A673 (cell line): ENCODE data around the gene TRPC6. TPM values are rescaled to one million over a fixed set of nuclear protein-coding genes. Genes with fewer than 3 reads are reported as not detected.

Source experiments
- BruUV-seq: library from RNA; stranded (reverse); fragments of 400-500 nt; replicated peaks from 2 replicates; lab custom pipeline; 2021; lab: Mats Ljungman, UMichigan
- CTCF ChIA-PET: fragments of 300-600 bp; sonication (Branson Sonifier 250); formaldehyde crosslinking; loops from one replicate; lab custom pipeline; 2022; ENCODE audit warnings: antibody characterized with exemption; lab: Charles Lee
- POLR2A ChIA-PET: fragments of 300-600 bp; sonication (Branson Sonifier 250); formaldehyde crosslinking; loops from one replicate; lab custom pipeline; 2022; ENCODE audit warnings: antibody characterized with exemption; ENCODE audit not compliant: low non-redundant PET; lab: Charles Lee
- DNase-seq: peaks from one replicate; pipeline ENCODE4 v3.0.0-alpha.2; 2015; ENCODE audit warnings: low spot score
- H3K27ac ChIP-seq: fragments of 200-600 bp; sonication (generic); 2 replicates; pipeline ENCODE4 v1.5.1; 2016; ENCODE audit warnings: mixed run types, low read depth, mild to moderate bottlenecking, mixed read lengths, antibody characterized with exemption, low read length; ENCODE audit not compliant: poor library complexity, severe bottlenecking
- H3K27me3 ChIP-seq: fragments of 200-600 bp; sonication (generic); replicated peaks from 2 replicates; pipeline ENCODE4 v1.6.1; 2017; ENCODE audit warnings: mixed run types, low read depth, mild to moderate bottlenecking, mixed read lengths, antibody characterized with exemption, low read length; ENCODE audit not compliant: insufficient read depth, poor library complexity
- H3K36me3 ChIP-seq: fragments of 200-600 bp; sonication (generic); 2 replicates; pipeline ENCODE4 v1.6.1; 2016; ENCODE audit warnings: mixed run types, mild to moderate bottlenecking, mixed read lengths, antibody characterized with exemption, low read length; ENCODE audit not compliant: insufficient read depth, poor library complexity, severe bottlenecking
- H3K4me1 ChIP-seq: fragments of 200-600 bp; sonication (generic); 2 replicates; pipeline ENCODE4 v1.6.1; 2017; ENCODE audit warnings: mixed run types, mild to moderate bottlenecking, mixed read lengths, antibody characterized with exemption, low read length; ENCODE audit not compliant: insufficient read depth, poor library complexity, severe bottlenecking
- H3K4me3 ChIP-seq: fragments of 200-600 bp; sonication (generic); 2 replicates; pipeline ENCODE4 v1.5.1; 2016; ENCODE audit warnings: low read depth, mixed run types, mild to moderate bottlenecking, mixed read lengths, low read length; ENCODE audit not compliant: poor library complexity, severe bottlenecking
- H3K9me3 ChIP-seq: fragments of 200-600 bp; sonication (generic); 2 replicates; pipeline ENCODE4 v1.6.1; 2016; ENCODE audit warnings: mixed run types, low read depth, mild to moderate bottlenecking, mixed read lengths, antibody characterized with exemption, low read length; ENCODE audit not compliant: poor library complexity, severe bottlenecking
- EZH2 ChIP-seq: fragments of 200-600 bp; sonication (generic); IDR thresholded peaks from 2 replicates; pipeline ENCODE4 v1.6.1; 2017; ENCODE audit warnings: borderline replicate concordance, low read depth, mild to moderate bottlenecking, mixed read lengths, antibody characterized with exemption, low read length; ENCODE audit not compliant: poor library complexity, severe bottlenecking
- intact Hi-C: fragments of 100-400 bp; cut with micrococcal nuclease; formaldehyde crosslinking; loops from one replicate; pipeline ENCODE4 v1.10.0; 2022; ENCODE audit not compliant: unreplicated experiment
- total RNA-seq: library from RNA; stranded (reverse); gene quantifications from 2 replicates; pipeline ENCODE4 v1.2.3, GENCODE V29; 2021
- TF ChIP-seq, protein P1 (sequence below): fragments of 300-800, 200-600 bp; sonication (generic); conservative IDR thresholded peaks from 2 replicates; pipeline ENCODE4 v1.5.1; 2017; ENCODE audit warnings: low read depth, mild to moderate bottlenecking, antibody characterized with exemption, low read length, moderate library complexity, mixed read lengths

The TRPC6 gene
- total RNA-seq, 1 experiment from 2014 or later, result not detected

DNA sequence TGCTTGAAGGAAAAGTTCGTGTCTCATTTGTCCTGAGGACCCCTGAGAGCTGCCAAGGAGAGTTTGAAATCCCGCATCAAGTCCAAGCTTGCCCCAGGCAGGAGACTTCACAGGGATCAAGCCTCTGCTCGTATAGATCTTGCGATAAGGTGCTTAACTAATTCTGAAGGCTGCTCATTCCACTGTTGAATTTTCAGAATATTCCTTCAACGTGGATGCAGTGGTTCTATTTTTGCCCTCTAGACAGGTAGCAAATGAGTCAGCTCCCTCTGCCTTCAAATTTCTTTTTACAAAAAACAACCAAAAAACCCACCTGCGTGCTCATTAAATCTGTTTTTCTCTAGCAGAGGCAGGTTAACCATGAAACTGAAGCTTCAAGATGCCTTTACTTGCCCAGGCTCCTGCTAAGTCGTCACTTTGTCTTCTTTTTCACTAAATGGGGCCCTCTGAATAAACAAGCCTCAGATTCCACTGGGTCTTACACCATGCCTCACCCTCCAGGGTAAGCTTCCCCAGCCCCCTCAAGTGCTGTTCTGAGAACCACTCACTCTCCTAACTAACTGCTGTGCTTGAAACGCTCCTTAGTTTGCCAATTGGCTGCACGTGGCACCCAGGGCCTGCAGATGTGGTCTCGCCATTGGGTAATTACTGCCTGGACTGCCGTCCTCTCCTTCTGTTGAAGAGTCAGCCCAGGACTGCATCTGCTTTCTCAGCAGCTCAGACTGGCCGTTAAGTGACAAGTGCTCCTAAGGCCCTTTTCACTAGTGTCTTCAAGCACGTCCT lies 105.0 kb downstream of the TRPC6 start:
- intact Hi-C loops, result no loop called here
- no peak for TF ChIP-seq EZH2
- TF ChIP-seq, protein P1, sequence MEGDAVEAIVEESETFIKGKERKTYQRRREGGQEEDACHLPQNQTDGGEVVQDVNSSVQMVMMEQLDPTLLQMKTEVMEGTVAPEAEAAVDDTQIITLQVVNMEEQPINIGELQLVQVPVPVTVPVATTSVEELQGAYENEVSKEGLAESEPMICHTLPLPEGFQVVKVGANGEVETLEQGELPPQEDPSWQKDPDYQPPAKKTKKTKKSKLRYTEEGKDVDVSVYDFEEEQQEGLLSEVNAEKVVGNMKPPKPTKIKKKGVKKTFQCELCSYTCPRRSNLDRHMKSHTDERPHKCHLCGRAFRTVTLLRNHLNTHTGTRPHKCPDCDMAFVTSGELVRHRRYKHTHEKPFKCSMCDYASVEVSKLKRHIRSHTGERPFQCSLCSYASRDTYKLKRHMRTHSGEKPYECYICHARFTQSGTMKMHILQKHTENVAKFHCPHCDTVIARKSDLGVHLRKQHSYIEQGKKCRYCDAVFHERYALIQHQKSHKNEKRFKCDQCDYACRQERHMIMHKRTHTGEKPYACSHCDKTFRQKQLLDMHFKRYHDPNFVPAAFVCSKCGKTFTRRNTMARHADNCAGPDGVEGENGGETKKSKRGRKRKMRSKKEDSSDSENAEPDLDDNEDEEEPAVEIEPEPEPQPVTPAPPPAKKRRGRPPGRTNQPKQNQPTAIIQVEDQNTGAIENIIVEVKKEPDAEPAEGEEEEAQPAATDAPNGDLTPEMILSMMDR, result no peak
- no peaks in the 10 kb centered on the region for H3K4me1 ChIP-seq
- H3K36me3 ChIP-seq, result no peaks in the 10 kb centered on the region
- POLR2A ChIA-PET, result no interaction called here
- CTCF ChIA-PET, result no interaction called here
- DNase-seq, result no peak
- no peaks in the 10 kb centered on the region for H3K9me3 ChIP-seq
- H3K27me3 ChIP-seq, result no peaks in the 10 kb centered on the region
- no TSS peak for BruUV-seq
- H3K27ac ChIP-seq, result no peak overlapping the region
- H3K4me3 ChIP-seq, result no peak overlapping the region

DNA sequence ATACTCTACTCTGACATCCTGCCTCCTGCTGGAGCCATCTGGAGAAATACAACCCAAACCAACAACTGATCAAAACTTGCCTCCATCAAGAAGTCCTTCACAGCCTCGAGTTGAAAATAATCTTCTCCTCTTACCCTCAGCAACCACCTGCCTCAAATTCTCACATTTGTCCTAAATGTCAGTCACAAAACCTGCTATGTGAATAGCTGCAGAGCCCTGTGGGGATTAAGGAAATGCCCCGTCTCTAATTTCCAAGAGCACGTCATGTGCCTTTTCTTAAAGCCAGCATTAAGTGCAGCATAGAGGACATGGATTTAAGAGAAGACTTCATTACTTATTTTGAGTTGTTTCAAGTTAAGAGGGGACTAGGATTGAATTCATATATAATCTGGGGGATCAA lies 105.9 kb downstream of the TRPC6 start:
- Histone ChIP-seq H3K4me1 (no peaks in the 10 kb centered on the region), H3K4me3 (no peak overlapping the region), H3K27me3 (no peaks in the 10 kb centered on the region), H3K27ac (no peak overlapping the region), H3K36me3 (no peaks in the 10 kb centered on the region), H3K9me3 (no peaks in the 10 kb centered on the region)
- intact Hi-C loops, result no loop called here
- no TSS peak for BruUV-seq
- CTCF ChIA-PET, result no interaction called here
- no peak for DNase-seq
- POLR2A ChIA-PET, result no interaction called here
- TF ChIP-seq, protein P1, result no peak
- no peak for TF ChIP-seq EZH2

DNA sequence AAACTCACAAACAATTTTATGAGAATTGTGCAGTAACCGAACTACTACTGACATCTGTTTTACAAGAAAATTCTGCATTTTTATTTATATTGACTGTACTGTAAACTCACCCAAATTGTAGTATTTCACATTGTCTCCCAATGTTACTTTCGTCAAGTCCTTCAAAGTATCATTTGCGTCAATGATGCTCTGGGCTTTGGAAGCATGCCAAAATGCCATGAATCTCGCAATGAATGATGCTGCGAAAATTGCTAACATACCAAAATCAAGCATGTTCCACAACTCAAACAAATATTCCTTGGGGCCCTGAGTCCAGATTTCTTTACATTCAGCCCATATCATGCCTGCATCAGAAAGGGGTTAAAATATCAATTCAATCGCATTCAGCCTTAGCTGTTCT lies 107.6 kb downstream of the TRPC6 start:
- no peak for DNase-seq
- intact Hi-C loops, result no loop called here
- Histone ChIP-seq H3K27ac (no peak overlapping the region), H3K27me3 (no peaks in the 10 kb centered on the region), H3K4me3 (no peak overlapping the region), H3K4me1 (no peaks in the 10 kb centered on the region), H3K36me3 (no peaks in the 10 kb centered on the region), H3K9me3 (no peaks in the 10 kb centered on the region)
- POLR2A ChIA-PET, result no interaction called here
- CTCF ChIA-PET, result no interaction called here
- BruUV-seq, result no TSS peak
- TF ChIP-seq EZH2, result no peak
- TF ChIP-seq, protein P1, result no peak
